HG03064 (cell line): ENCODE measurements around the gene B4GALNT1.
A peak's percentile ranks its signal among the peaks of the same experiment; 100 is the strongest.

Experiments
- ATAC-seq: cut with Tn5 transposase; IDR thresholded peaks from one replicate; pipeline ENCODE4 v1.9.1; 2021; ENCODE audit warnings: low read depth; ENCODE audit not compliant: unreplicated experiment

B4GALNT1 gene

DNA sequence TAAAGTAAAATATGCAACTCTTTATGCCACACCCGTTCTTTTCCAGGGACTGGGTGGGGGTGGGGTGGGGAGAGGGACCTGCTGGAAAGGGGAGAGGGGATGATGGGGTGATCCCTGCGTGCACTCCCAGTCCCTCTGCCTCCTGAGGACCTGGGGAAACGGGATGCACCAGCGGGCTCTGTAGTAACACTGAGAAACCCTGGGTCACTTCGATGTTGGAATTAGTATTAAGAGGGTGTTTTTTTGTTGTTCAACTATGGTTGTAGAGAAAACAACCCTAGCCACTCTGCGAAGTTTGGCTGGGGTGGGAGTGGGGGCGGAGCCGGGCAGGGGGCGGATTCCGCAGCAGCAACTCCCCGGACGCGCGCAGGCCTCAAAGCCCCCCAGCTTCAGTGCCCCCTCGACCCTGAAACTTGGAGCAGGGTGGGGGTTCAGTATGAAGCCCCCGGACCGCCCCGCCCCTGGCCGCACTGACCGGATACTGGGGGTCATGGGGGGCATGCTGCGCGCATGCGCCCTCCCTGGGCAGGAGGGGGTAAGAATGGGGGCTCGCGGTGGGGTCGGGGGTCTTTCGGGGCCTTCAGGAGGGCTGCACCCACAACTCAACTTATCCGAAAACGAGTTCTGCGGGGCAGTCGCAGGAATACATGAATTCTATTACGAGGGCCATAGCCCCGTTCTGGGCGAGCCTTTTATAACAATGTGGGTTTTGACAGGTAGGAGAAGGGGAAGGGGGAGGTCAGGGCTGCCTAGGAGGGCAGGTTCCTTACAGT is 23.0 kb downstream of the B4GALNT1 start:
- ATAC-seq: no peak

DNA sequence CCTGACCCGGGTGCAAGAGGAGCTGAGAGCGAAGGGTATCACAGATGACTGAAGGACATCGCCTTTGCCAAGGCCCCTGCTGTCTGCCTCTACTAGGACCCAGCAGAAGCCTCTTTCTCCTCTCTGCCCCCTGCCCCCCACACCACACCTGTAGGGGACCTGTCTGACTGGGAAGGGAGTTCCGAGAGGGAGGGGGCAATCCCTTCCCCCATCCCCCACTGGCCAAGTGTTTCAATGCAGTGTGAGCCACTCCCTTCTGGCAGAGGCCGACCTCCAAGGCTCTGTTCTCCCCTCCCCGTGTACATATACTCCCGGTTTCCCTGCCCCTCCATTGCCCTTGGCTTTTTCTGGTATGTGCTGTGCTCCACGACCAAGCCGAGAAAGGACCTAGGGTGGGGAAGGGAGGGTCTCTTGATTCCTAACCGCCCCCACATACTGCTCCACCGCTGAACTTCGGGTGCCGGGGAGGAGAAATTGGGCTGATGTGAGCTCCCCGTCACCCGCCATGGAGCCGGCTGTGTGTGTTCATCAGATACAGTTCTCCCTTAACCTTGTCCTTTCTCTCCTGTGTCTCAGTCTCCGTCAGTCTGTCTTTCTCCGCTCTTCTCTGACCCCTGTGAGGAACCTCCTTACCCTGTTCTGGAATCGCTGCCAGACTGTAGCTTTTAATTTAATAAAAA is 23.8 kb downstream of the B4GALNT1 start:
- no peak for ATAC-seq

DNA sequence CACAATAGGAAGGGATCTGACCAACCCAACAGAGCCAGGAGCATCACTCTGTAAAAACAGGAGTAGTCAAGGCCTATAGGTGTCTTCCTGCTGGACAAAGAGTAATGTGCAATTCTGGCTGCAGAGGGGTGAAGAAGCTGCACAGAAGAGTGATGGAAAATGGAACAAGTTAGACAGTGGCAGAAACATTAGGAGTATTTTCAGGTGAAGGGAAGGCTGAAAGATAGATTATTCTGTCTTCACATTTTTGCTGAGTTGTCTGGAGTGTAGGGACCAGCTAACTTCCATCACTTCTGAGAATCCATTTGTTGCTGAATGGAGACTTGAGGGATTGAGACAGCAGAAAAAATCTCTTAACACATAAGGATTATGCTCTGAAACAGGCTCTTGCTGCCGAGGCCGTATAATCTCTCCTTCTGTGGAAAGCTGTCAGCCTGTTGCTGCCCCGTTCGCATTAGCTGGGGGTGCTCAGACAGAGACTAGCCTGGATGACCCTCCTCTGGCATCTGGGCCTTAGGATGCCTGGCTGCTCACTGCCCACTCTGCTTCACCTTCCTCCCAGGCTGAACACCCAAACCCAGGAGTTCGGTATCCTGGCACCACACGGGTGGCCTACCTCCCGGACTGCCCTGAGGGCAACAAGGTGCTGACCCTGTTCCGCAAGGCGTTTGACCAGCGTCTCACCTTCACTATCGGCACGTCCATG is 24.9 kb downstream of the B4GALNT1 start:
- no peak for ATAC-seq

DNA sequence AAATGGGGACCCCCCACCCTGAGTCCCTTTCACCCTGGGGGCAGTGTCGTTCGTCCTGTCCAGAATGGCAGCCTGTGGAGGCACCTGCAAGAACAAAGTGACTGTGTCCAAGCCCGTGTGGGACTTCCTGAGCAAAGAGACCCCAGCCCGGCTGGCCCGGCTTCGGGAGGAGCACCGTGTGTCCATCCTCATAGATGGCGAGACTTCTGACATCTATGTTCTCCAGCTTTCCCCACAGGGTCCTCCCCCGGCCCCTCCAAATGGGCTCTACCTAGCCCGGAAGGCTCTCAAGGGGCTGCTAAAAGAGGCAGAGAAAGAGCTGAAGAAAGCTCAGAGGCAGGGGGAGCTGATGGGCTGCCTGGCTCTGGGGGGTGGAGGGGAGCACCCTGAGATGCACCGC is 26.2 kb downstream of the B4GALNT1 start:
- ATAC-seq: no peak

DNA sequence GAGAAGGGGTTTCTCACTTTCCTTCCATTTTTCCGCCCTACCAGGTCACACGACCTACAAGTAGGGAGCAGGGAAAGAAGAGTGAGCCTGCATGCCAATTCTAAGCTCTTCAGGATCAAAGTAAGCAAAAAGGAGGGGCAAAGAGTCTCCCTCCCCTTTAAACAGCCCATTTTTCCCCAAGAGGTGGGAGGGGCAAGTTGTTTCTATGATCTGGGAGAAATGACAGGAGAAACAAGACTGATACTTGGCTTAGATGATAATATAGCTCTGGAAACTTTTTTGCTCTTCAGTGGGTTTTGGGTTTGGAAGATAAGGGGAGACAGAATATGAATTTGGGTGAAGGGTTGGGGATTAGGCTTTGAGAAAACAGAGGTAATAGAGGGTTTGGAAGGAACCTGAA is 26.6 kb downstream of the B4GALNT1 start:
- ATAC-seq: no peak

DNA sequence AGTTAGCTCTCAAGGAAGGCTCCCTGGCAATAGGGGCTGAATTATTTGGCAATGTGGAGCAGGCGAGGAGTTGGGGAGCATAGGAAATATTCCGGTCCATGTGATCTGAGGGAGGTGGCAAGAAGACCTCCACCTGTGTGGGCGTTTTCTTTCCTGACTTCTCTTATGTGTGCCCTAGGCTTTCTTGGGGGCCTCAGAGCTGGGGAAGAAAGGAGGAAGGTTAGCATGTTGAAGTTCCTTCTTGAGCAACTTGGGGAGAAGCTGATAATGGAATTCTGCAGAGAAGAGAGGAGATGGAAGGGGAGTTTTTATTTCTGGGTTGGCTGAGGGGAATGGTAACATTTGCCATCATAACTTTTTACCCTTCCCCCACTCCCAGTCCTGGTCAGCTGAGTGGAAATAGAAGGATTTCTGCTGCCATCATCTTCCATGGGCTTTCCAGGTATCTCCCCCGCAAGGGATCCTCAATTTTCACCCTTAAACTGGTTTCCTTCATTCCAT is 27.1 kb downstream of the B4GALNT1 start:
- ATAC-seq: no peak

DNA sequence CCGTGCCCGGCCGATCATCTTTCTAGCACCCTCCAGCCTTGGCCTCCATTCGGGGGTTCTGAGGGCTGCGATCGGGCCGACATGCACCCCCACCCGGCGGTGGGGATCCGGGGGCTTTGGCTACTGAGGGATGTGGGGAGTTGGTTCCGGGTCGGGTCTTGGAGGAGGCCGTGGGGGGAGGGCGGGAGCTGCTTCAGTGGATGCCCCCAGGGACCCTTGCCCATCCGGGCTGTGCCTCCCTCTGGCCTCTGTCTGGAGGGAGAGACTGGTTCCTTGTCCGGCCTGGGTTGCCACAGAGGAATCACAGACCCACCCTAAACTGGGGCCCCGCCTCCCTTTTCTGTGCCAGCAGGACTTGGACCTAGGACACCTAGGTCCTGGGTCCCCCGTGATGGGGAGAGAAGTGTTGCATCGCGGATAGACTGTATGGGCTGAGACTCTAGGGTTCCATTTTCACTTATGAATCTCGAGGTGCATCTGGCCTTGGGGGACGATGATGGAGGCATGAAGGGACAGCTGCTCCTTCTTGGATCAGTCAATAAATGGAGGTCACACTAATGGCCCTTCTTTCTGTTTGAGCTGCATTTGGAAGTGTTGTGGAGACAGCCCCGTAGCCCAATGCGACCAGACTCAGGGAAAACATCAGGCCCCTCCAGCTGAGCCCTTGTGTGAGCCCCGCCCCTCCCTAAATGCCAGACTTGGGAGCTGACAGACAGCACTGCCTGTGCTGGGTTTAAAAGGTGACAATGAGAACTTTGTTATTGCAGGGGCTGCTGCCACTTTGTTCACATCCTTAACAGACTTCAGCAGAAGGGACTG is 27.8 kb downstream of the B4GALNT1 start:
- ATAC-seq: no peak

DNA sequence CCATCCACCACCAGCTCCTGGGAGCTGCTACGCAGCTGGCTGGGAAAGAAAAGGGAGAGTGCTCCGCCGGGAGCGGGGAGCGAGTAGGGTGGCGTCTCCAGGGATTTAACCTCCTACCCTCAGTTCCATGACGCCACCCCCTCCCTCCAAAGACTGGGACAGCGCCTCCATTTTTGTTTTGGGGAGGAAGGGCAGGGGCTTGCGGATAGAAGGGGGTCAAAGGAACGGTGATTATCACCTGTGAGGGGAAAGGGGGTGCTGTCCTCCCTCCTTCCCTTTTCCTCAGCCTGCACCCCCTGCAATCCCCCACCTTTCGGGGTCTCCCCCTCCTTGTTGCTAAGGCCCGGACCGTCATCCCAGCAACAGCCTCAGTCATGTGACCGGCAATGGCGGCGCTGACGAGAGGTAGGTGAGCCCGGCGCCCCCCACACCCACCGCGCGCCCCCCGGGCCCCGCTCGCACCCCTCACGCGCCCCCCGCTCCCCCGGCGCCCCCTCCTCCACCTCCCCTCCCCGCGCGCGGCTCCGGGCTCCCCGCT is 28.5 kb downstream of the B4GALNT1 start, which contains the start of gene DTX3:
DTX3 (plus strand) TSS at position 371 of the 538 bp plus-strand sequence. CDS start 1,694 bp downstream, outside the sequence.
- no peak for ATAC-seq

DNA sequence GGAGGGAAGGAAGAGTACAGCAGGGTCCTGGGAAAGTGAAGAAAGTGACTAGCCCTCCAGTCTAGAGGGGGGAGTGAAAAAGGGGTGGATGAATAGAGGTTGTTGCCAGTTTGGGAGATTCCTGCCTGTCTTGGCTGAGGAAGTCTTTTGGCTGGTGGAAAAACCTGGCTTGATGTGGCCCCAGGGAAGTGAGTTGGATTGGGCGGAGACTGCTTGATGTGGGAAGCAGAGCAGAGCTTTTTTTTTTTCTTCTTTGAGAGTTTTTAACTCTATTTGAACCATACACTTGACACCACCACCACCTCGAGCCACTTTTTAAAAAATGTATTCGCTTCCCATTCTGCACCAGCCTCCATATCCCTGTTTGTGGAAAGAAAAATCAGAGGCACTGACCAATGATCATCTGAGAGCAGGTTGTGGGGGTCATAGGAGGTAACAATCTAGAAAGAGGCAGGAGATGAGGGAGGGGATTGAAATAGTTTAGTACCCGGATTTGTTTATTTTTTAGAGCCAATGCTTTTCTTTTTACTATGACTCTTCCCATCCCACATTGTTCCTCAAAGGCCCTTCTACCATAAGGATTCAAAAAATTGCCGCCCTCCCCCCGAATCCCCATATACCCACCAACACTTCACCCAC is 29.1 kb downstream of the B4GALNT1 start:
- no peak for ATAC-seq

DNA sequence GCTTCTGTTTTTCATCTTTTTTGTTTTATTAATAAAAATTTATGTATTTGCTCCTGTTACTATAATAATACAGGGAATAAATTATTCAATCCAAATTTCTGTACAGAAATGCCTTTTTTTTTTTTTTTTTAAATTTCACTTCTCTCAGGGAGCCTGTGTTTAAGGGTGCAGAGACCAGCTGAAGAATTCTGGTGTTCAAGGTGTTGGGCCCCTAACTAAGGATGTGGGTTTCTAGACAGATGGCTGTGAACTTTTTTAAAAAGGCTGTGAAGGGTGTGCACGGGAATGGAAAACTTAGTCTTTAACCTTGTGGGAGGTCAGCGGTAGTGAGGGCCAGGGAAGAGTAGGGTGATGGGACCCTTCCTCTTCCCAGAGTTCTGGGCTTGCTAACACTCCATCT is 29.7 kb downstream of the B4GALNT1 start:
- ATAC-seq: no peak

DNA sequence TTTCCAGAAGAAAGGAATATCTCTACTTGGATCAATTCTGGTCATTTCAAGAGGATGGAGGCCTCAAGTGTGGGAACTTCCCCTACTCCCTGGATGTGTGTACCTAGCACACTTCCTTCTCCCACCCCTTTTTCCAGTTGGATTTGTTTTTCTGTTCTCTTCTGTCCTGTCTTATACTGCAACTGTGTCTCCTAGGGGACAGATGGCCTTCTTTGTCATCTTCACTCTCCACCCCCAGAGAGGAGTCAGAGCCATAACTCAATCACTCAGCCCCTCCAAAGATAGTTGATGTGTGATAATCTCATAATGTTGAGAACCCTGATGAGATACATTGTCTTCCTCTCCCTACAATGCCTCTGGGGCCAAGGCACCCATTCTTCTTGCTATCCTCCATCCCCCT is 30.5 kb downstream of the B4GALNT1 start:
- no peak for ATAC-seq

DNA sequence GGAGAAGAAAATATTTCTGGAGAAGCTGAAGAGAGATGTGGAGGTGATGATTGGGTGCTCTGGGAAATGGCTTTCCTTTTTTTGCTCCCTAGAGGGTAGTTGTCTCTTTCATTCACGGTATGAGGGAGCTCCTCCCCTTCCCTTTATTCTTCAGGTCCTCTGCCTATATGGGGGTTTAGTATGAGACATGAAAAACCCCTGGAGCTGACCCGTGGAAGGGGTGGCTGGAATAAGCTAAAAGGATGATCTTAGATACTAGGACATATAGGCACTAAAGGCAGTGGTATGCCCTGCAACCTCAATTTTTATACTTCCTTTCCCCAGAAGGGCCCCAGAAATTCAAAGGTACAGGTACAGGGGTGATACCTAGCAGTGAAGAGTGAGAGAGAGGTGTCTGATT is 32.6 kb downstream of the B4GALNT1 start:
- no peak for ATAC-seq

DNA sequence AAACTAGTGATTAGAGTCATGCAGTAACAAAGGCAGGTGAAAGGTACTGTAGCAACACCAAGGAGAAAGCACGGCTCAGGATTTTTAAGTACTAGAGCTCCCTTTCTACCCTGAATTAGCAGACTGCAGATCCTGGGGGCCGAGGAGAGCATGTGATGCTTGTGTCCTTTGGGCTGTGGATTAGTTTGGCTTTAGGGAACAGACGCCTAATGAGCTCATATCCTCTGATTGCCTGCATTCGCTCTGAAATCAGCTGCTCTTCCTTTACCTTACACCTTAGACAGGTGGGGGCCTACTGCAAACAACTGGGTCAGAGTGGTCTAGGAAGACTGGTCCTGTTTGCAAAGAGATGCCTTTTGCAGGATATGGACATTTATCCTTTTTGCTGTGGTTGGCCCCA is 39.8 kb downstream of the B4GALNT1 start:
- no peak for ATAC-seq

DNA sequence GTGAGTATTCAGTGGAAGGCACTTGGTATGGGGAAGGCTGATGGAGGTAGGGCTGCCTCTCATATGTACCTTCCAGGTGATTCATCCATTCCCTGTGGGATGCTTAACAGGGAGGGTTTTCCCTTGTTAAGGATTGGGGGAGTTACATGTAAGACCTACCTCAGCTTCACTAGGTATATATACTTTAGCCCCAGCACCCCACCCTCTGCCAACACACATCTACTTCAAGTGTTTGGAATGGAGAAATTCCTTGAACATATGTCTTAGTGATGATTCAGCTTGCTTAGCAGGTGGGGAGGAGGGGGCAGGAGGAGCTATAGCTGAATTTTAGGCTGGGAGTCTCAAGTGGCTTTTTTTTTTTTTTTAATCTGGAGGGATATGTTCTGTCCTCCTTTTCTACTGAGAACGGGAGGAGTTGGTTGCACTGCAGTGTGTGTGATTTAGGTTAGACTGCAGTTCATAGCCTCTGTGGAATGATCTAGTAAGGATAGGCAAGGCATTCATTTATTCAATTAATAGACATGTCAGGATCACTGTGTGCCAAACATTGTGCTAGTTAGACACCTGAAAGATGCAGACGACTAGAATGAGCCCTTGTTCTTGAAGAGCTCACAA is 40.3 kb downstream of the B4GALNT1 start:
- ATAC-seq: no peak

DNA sequence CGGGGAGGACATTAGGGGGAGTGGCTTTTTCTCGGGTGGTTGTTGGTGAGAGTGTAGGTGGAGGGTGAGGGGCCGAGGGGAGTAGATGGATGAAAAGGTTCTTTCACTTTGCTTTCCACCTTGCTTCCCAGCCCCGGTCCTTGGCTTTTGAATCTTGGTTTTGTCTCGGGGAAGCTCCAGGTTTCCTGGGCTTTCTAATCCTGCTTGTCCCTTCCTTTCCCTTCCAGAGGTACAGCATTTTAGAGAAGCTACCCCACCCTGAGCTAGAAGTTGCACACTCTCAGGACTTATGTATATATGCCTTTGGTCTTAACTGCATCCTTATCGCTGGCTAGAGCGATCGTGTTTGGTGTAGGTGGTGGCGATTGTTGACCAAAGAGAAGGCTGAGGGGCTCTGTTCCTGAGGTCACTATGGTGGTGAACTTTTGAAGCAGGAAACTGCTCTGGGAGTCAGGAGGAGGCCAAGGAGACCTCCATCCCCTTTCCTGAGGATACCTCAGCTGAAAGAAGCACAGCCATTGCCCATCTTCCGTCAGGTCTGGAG is 41.1 kb downstream of the B4GALNT1 start:
- ATAC-seq: no peak

DNA sequence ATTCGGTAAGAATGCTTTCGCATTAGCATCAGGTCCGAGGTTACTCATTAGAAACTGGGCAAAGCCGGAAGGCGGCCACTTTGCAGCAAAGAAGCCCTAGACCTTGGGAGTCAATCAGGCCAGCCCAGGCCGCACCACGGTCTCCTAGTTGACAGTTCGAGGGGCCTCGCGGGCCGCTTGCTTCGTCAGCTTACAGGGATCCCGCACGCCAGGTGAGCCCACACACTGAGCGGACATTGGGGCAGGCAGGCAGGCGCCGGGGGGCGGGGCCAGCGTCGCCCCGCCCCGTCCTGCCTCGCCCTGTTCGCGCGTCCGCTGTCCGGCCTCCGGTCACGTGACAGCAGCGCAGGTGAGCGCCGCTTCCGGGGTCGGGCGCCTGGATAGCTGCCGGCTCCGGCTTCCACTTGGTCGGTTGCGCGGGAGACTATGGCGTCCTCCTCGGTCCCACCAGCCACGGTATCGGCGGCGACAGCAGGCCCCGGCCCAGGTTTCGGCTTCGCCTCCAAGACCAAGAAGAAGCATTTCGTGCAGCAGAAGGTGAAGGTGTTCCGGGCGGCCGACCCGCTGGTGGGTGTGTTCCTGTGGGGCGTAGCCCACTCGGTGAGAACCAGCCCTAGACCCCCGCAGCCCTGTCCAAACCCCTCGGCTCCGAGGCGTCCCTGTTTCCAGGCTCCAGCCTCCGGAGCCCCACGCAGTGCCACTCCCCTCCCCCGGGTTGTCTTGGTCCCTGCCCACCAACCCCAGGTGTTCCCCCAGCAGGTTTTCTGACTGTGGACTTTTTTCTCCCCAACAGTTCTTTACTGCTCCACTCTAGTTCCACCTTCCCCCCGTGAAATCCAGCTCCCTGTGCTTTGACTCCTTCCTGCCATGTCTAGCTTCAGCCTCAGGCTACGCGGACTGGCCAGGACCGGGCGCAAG is 41.9 kb downstream of the B4GALNT1 start, which contains the start of gene PIP4K2C:
PIP4K2C (plus strand) TSS at position 329 of the 918 bp plus-strand sequence; CDS start at position 427, 98 bp downstream.
- peak; percentile 87 for ATAC-seq

DNA sequence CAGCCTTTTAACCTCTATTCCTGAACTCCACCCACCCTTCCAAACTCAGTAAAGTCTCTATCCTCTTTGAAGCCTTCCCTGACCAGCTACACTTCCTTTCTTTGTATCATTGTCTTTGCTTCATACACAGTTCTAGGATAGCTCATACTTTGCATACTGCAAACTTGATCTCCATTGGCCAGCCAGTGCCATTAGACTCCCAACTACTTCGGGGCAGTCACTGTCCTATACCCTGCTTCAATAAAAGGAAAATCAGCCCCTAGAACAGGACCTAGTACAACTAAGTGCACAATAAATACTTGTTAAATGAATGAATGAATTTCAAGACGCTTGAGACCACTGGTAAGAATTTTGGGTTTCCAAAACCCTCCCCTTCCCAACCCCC is 42.5 kb downstream of the B4GALNT1 start:
- no peak for ATAC-seq
